Activated CD8-positive, alpha-beta memory T cell treated with anti-CD3 and anti-CD28 coated beads, Interleukin-2, amount 50 U/mL, for 24 hours (primary cell): Measurements from ENCODE around the gene LYZL2.
"Not testable (repeated sequence)": the region's sequence is repeated elsewhere in the genome, so short reads cannot be mapped to it uniquely, and the experiment has no call there.

Experiments used
- DNase-seq: peaks from one replicate; pipeline ENCODE4 v3.0.0-alpha.2; 2020; ENCODE audit errors: extremely low read depth

Gene LYZL2

DNA sequence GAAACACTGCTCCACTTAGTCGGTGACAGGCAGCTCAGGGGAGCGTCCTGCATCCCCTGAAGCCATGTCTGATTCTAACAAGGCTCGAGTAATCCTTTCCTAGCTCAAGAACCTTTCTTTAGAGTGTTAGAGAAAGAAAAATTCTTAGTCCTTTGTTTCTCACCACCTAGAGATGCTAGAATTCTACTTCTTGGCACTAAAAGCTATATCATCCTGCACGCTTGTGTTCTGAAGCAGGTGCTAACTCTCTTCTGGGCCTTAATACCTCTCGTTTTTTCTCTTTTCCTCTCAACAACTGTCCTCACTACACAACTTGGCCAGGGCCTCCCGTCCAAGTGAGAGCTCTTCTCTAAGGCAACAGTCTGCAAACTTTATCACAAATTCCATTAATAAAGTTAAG is at the start of gene LYZL2:
Gene LYZL2, minus strand, starts transcription at position 101 of the 400 bp plus-strand sequence. CDS start 2,838 bp downstream, outside the sequence.
- no peak for DNase-seq

DNA sequence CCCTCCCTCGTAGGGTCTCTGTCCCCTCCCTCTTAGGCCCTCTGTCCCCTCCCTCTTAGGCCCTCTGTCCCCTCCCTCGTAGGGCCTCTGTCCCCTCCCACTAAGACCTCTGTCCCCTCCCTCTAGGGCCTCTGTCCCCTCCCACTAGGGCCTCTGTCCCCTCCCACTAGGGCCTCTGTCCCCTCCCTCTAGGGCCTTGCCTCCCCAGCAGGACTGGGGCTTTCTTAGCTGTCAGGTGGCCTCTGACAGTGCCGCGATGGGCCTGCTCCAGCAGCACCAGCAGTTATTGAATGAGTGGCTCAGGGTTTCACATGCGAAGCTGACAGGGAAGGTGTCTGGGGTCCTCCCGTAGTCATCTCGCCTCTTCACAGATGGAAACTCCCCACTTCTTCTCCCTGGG is 48.1 kb upstream of the LYZL2 start:
- DNase-seq, result not testable (repeated sequence)

DNA sequence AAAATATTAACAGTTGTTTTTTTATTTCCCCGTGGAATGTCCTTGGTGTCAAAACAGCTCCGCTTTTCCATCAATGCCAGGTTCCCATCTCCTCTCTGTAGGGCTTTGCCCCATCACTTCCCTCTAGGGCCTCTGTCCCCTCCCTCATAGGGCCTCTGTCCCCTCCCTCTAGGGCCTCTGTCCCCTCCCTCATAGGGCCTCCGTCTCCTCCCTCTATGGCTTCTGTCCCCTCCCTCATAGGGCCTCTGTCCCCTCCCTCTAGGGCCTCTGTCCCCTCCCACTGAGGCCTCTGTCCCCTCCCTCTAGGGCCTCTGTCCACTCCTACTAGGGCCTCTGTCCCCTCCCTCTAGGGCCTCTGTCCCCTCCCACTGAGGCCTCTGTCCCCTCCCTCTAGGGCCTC is 47.6 kb upstream of the LYZL2 start:
- DNase-seq, result not testable (repeated sequence)

DNA sequence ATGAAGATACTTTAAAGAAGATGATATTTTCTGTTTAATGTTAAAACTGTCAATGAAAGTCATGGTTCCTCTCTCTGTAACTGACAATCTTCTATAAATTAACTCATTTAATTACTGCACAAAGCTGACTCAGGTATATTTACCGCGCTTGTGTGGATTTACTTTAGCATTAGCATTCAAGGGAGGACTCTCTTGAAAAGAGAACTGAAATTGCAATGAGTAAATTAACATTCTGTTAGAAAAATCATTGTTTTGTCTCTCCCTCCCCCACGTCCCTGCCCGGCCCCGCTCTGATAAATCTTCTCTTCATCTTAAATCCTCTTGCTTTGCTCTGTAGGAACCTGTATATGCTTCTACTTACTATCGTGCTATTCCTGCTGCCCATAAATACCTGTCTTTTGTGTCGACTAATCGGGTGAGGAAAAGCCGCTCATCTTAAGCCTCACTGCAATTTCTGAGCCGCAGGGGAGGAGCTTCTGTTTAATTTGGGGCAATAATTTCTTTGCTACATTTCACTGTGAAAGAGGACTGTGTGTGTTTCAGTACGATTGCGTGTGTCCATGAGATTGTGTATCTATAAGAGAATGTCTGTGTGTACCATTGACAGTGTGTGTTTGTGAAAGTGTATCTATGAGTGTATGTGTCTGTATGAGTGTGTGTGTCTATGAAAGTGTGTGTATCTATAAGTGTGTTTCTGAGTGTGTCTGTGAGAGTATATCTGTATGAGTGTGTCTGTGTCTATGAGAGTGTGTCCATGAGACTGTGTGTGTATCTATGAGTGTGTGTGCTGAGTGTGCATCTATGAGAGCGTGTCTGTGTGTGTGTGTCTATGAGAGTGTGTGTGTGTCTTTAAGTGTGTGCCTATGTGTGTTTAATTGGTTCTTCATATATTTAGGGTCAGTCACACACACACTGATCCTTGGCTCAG is 46.5 kb upstream of the LYZL2 start:
- DNase-seq, result no peak

DNA sequence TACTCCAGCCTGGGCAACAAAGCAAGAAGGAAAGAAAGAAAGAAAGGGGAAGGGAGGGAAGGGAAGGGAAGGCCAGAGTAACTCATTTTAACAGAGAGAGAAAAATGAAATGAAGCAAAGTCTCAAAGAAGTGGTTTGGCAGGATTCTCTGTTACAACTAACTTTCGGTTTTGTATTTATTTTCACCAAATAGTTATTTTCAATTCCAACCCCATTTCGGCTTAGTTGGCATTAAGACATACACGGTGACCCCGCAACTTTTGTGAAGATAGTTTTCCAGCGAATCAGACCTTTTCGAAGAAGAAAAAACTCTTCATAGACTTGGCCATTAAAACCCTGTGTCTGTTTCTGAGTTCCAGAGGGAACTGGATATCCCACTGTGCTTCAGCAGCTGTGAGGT is 45.2 kb upstream of the LYZL2 start:
- no peak for DNase-seq

DNA sequence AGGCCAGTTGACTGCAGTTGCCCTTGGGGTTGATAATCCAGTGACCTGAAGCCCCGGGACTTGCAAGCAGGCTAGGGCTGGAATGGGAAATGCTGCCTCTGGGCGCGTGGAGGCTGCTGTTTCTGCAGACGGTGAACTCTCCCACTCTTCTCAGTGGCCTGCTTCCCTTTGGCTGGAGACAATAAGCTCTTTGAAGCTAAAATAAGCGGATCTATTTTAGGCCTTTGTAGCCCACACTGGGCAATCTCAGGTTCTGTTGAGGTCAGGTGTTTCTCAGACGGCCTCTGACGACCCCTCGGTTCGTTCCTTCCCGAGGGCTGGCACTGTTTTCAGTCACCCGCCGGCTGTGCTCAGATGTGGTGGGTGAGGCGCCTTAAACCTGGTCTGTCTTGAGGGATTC is 43.7 kb upstream of the LYZL2 start:
- DNase-seq, result not testable (repeated sequence)

DNA sequence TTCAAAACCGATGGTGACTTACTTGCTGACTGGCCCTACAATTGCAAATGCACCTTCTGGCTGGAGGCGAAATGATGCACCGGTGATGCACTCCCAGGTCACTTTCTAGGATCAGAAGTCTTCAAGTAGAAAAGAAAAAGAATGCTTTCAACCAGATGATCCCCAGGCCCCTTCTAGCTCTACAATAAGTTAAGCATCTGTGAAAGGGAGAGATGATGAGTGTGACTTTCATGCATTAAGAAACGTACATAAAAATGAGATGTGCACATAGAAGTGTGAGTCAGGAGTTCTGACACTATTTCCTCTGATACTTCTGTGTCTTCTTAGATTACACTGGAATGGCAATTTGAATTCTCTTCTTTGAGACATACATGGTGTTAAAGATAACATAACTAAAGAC is 42.8 kb upstream of the LYZL2 start:
- not testable (repeated sequence) for DNase-seq

DNA sequence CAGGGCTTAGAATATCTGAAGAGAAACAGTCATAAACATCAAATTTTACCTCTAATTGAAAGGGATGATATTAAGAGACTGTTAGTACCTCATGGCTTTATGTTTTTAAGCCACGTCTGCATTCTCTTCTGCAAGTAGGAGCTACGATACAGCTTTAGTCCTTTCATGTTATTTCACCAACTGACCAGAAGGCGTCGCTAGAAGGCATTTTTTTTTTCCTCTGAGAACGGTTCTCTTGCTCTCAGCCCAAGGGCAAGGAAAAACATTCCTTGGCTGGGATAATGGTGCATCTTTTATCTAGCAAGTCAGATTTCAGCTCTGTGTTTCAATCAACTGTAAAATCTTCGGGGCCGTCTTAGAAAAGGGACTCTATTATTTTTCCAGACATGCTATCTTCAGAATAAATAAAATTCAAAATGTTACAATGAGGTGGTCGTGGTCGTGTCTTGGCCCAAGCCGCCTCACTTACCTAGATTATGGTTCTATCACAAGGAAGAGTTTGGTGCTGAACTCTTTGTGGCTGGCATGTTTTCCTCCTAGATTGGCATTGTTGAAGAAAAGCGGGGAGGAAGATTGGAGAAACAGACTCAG is 41.6 kb upstream of the LYZL2 start:
- no peak for DNase-seq

DNA sequence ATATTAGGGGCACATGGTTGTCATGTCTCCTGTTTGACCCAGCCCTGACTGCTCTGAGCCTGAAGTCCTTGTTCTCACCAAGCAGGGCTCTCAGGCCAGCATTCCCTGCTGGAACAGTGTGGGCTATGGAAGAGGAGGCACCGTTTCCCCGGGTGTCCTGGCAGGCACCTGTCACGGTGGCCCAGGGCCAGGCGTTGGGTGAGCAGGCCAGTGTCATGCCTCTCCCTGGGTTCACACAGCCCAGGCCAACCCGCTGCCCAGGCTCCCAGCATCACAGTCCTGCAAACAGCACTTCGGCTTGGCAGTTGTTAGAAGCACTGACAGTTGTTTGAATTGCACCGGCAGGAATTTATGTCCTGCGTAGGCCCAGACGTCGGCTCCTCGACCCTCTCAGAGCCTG is 38.4 kb upstream of the LYZL2 start:
- DNase-seq, result not testable (repeated sequence)

DNA sequence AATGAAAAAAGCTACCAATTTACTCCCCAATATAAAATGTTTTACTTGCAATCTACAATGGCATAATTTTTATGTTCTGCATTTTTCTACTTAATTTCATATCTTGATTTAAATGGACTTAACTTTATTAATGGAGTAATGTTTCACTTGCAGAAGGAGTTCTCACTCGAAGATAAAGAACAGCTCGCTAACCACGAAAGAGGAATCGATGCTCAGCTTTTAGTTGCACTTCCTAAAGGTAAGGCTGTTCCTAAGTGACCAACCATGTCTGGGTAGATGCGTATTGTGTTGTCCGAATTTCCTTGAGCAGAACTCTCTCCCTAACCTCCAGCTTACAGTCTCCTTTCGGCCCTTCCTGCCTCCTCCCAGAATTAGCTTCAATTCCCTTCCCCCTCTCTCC is 33.9 kb upstream of the LYZL2 start:
- DNase-seq, result not testable (repeated sequence)

DNA sequence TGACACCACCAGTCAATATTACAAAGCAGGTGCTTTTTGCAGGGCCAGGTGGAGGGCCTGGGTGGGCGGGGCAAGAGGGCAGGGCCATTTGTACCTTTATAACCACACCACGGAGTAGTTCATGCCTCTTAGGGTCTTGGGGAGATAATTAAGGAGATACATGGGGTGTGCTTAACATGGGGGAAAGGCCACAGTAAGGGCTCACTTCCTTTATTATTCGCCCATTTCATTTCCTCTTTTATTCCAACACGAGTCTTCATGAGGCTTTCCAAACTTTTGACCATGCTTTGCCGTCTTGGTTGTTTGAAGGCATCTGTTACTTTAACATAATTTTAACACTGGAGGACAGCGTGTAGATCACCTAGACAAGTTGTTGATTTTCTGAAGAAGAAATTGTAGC is 33.3 kb upstream of the LYZL2 start:
- DNase-seq, result no peak

DNA sequence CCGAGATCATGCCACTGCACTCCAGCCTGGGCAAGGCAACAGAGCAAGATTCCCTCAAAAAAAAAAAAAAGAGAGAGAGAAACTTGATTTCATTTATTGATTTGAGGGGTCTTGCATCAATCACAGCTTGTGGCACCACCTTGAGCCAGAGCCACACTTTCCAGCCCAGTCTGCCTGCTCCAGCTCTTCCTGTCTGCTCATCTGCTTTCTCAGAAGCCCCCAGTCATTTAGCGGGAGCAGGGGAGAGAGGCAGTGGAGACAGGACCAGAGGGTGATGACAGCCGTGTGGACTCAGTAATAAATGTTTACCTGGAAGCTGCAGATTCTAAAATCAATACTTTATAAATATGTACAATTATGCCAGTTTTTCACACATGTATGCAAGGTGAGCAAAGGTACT is 30.8 kb upstream of the LYZL2 start:
- DNase-seq, result not testable (repeated sequence)

DNA sequence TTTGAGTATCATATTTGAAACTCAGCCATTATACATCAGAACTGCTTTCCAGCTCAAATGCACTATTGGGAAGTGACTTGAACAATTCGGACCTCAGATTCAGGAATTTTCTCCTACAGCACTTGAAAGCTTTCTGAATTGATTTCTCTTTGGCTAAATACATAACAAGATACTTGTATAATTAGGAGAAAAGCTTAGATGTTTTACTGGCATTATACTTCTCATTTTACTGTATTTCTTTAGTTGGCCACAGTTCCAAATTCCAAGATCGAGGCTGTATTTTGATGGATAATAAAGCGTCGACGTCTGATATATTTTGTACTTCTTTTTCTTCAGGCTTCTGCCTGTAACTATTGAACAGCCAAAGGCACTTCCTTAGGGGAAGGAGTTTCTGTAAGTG is 26.7 kb upstream of the LYZL2 start:
- no peak for DNase-seq

DNA sequence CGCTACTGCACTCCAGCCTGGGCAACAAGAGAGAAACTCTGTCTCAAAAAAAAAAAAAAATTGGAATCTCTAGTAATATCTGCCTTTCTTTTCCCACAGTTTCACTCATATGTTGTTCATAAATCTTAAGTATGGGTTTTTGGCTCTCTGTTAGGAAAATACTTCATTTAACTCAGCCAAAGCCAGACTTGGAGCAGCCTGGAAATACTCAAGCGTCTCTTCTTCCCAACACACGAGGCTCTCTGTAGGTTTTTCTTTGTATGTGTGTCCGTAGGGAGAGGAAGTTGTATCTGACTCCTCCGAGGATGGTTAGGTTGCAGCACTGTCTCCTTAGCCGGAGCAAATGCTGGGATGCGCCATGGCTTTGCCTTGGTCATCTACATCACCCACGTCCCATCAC is 25.4 kb upstream of the LYZL2 start:
- not testable (repeated sequence) for DNase-seq

DNA sequence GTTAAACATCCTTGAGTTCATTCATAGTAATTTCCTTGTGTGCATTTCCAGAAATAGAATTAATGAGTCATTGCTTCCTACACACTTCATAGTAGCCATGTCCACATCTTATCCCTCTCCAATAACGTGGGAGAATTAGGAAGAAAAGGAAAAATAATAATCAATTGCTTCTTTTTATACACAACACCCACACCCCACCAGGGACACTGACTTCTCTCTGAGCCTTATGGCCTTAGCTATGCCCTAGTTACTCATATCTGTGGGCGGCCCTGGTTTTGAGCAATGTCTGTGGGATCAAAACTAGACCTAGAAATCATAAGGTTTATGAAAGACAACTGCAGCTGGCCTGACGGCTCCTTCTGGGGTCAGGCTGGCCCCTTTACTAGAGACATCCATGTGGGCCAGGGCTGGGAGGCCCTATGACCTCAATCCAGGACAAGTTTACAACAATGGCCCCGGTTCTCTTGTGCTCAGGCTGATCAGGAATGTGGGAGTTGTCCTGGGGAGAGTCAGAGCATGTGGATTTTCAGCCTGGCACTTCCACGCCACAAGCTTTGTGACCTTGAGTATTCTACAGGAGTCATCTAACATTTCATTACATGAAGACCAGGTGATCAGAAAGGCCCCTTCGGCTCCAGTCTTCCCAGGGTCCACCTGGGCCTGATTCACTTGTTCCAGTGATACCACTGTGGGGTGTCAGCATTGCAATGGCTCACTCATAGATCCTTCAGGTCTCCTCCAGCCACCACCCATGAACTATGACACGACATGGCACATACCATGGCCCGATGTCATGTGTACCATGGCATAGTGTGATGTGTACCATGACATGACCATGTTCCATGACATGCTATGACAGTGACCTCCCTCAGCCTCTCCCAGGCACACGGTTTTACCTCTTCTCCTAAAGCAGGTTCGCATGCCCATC is 22.2 kb upstream of the LYZL2 start:
- DNase-seq, result not testable (repeated sequence)

DNA sequence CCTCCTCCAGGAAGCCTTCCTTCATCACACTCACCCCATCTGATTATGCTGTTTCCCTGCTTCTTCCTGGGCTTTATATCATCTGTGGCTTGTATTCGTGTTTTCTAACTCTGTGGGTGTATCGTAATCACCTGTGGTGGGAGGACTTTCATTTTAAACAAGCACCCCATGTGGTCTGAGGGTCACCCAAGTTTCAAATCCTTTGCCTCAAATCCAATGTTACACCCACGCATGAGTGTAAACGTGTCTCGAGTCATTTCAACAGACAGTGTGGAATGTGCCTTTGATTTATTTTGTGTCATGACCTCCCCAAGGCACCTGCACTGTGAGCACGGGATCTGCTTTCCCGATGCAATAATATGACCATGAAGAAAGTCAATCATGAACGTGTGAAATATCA is 17.5 kb upstream of the LYZL2 start:
- DNase-seq, result no peak

DNA sequence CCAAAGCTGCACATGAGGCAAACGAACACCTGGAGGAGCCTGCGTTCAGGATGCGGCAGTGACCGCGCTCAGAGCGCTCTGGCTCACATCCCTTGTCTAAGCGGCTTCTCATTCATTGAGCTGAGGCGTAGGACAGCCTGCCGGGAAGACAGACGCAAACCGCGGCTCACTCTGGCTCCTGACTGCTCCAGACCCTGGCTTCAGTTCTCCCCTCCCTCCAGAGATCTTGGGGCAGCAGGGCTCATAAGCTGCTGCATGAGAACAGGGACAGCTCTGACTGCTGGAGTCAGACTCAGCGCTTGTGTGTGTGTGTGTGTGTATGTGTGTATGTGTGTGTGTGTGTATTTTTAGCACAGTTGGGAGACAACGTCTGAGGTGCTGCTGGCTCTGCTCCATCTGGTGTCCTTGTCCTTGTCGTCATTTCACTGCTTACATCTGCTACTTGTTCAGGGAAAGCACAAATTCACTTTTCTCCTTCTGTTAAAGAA is 15.8 kb upstream of the LYZL2 start:
- DNase-seq, result no peak

DNA sequence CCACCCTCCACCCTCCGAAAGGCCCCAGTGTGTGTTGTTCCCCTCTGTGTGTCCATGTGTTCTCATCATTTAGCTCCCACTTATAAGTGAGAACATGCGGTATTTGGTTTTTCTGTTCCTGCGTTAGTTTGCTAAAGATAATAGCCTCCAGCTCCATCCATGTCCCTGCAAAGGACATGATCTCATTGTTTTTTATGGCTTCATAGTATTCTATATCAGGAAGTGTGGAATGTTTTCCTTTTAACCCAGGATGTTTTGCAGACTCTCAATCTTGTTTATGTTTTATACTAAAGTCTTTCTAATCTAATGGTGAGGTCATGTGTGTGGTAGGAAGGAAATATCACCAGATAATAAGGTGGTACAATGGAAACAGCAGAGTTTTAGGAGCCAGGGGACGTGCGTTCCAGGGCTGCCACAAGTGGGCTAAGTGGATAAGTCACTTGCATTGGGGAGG is 14.9 kb upstream of the LYZL2 start:
- DNase-seq, result not testable (repeated sequence)

DNA sequence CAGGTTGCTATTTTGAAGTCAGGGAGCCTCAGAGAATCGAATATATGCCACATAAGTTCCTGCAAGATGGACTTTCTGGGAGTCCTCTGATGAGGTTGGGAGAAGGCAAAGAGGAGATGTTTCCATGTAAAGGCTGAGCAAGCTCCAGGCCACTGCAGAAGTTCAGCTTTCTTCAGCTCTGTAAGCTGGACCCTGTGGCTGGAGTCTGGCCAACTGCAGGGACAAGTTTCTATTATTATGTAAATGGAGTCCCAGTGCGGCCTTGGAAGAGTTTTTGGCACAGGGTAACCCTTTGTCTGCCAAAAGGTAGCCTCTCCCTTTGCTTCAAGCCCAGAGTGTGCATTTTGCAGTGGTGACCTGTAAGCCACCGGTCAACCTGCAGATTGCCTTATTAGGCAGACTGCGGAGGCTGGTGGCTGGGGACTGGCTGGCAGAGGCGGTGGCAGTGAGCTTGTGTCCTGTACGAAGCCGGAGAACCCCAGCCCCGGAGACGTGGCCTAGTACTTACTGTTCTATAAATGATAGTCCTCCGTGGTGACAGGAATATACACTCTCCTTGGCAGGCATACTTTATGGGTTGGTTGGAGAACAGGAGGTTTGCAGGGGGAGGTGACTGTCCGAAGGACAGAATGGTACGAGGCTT is 14.1 kb upstream of the LYZL2 start:
- DNase-seq, result not testable (repeated sequence)

DNA sequence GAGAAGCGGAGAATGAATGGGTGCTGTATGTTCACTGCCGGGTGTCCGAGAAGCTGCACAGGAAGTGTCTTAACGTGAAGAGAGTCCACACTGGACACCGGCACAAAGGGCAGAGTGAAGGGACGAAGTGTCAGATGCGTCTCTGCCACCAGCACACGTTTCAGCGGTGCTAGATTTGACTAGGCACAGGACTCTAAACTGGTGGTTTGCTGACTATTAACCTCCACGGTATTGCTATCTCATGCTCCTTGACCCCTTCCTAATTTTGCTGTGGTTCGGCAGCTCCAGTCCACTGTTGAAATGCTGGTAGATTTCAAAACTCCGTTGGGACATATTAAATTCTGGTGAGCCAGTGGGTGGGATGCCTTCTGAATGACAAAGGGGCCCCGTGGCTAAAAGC is 13.3 kb upstream of the LYZL2 start:
- DNase-seq, result not testable (repeated sequence)
